BJ (cell line): Measurements from ENCODE around the gene FGF11. TPM values are rescaled to one million over a fixed set of nuclear protein-coding genes. Genes with fewer than 3 reads are reported as not detected.
A peak's percentile ranks its signal among the peaks of the same experiment; 100 is the strongest.

ENCODE experiments used
- CTCF ChIA-PET: fragments of 350-600 bp; formaldehyde crosslinking; extraction: SDS; loops from one replicate; lab custom pipeline; 2021; ENCODE audit warnings: antibody characterized with exemption, inconsistent platforms; lab: Yijun Ruan, JAX
- POLR2A ChIA-PET: fragments of 300-600 bp; sonication (Branson Sonifier 250); formaldehyde crosslinking; extraction: SDS; loops from one replicate; lab custom pipeline; 2021; ENCODE audit warnings: antibody characterized with exemption; lab: Charles Lee
- DNase-seq: peaks from one replicate; pipeline ENCODE4 v3.0.0-alpha.2; 2011; ENCODE audit warnings: low read depth
- H3K27me3 ChIP-seq: 2 replicates; pipeline ENCODE4 v1.6.0; 2011; ENCODE audit warnings: low read length; ENCODE audit not compliant: control insufficient read depth, insufficient read depth
- H3K36me3 ChIP-seq: 2 replicates; pipeline ENCODE4 v1.5.1; 2011; ENCODE audit warnings: low read length; ENCODE audit not compliant: control insufficient read depth, insufficient read depth
- H3K4me3 ChIP-seq: 2 replicates; pipeline ENCODE4 v1.5.1; 2011; ENCODE audit warnings: low read depth, mild to moderate bottlenecking, control low read depth, low read length
- polyA plus RNA-seq: library from polyadenylated mRNA; depleted of rRNA; stranded (reverse); fragments of >200 nt; gene quantifications from 2 replicates; pipeline ENCODE4 v1.2.3, GENCODE V29; 2011
- TF ChIP-seq, protein P1 (sequence below): IDR thresholded peaks from 2 replicates; pipeline ENCODE4 v1.5.1; 2011; ENCODE audit warnings: low read depth, mild to moderate bottlenecking, control low read depth, inconsistent platforms, low read length, moderate library complexity; ENCODE audit not compliant: insufficient read depth

FGF11 gene
- polyA plus RNA-seq, 1 experiment = 0.98 TPM

DNA sequence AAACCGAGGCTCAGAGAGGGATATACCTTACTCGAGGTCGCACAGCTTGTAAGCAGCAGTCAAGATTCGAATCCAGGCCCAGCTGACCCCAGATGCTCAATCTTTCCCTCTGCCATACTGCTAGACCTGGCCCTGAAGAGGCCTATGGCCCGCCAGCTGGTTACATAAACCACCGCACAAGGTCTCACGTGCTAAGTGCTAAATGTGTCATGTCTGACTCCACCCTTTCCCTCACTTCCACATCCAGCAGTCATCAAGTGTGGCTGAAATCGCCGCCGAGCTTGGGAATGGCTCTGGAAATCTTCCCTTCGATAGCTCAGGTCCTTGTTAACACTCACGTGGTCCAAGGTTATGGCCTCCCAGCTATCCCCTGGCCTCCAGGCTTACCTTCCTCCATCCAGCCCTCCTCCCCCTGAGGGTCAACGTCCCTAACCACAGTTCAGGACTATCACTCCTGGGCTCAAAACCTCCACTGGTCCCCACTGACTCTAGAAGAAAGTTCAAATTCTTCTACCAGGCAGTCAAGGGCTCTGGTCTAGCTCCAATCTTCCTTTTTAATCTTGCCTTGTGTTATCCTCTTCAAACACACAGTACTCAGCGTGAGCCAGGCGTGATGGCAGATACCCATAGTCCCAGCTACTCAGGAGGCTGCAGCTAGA, 36.6 kb downstream of the FGF11 start:
- TF ChIP-seq, protein P1, sequence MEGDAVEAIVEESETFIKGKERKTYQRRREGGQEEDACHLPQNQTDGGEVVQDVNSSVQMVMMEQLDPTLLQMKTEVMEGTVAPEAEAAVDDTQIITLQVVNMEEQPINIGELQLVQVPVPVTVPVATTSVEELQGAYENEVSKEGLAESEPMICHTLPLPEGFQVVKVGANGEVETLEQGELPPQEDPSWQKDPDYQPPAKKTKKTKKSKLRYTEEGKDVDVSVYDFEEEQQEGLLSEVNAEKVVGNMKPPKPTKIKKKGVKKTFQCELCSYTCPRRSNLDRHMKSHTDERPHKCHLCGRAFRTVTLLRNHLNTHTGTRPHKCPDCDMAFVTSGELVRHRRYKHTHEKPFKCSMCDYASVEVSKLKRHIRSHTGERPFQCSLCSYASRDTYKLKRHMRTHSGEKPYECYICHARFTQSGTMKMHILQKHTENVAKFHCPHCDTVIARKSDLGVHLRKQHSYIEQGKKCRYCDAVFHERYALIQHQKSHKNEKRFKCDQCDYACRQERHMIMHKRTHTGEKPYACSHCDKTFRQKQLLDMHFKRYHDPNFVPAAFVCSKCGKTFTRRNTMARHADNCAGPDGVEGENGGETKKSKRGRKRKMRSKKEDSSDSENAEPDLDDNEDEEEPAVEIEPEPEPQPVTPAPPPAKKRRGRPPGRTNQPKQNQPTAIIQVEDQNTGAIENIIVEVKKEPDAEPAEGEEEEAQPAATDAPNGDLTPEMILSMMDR = no peak

DNA sequence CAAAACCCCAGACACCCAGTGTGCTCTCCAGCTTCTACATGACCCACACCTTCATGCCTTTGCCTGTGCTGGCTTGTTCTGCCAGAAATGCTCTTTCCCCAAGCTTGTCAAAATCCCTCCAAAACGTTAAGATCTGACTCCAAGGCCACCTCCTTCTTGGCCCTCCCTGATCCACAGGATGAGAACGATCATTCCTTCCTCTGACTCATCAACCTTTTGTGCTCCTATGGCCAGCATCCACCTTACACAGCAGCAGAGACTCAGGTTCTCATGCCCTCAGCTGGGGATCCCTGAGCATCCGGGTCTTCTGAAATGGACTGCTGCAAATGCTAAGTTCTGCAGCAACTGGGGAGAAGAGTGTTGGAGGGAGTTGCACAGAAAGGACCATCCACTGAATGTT, 37.2 kb downstream of the FGF11 start:
- ChIA-PET POLR2A (interaction anchor here (0.6 kb wide), 1 partner anchor 38 kb away, joined by 8 read pairs; no protein-coding TSS in a partner anchor), CTCF (interaction anchor here (0.7 to 2.1 kb wide), 5 partner anchors 31 to 84 kb away, joined by 3 to 7 read pairs (median 3); no protein-coding TSS in a partner anchor)
- H3K27me3 ChIP-seq = no peaks in the 10 kb centered on the region
- 0 out of 2 replicates have a peak, but pooled peaks cover 2% of the 10 kb centered on the region for H3K36me3 ChIP-seq
- TF ChIP-seq, protein P1 = no peak
- no peak overlapping the region for H3K4me3 ChIP-seq
- no peak for DNase-seq

More for the DNA sequence above, 36.6 kb downstream of the FGF11 start:
- no peaks in the 10 kb centered on the region for H3K27me3 ChIP-seq
- H3K4me3 ChIP-seq = no peak overlapping the region
- H3K36me3 ChIP-seq = 0 out of 2 replicates have a peak, but pooled peaks cover 2% of the 10 kb centered on the region
- no peak for DNase-seq
- CTCF ChIA-PET = interaction anchor here (0.8 to 2.1 kb wide), 4 partner anchors 30 to 85 kb away, joined by 3 to 7 read pairs (median 3); no protein-coding TSS in a partner anchor
- POLR2A ChIA-PET = interaction anchor here (0.6 kb wide), 1 partner anchor 39 kb away, joined by 8 read pairs; no protein-coding TSS in a partner anchor

DNA sequence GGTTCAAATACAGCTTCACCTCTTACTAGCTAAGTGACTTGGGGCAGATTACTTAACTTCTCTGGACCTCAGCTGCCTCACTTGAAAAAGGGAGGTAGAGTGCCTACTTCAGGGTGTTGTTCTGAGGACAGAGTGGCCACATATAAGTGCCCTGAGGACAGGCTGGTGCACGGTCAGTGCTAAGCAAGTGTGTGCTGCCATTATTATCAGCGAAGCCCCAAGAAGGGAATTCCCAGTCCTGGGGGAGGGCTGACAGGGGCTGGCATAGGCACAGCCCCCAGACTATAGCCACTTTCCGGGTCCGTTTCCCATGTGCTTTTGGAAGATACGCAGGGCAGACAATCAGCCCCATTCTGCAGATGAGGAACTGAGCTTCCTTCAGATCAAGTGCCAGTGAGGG, 37.6 kb downstream of the FGF11 start:
- CTCF ChIA-PET = interaction anchor here (0.7 to 2.1 kb wide), 4 partner anchors 32 to 41 kb away, joined by 3 to 7 read pairs (median 3); no protein-coding TSS in a partner anchor

DNA sequence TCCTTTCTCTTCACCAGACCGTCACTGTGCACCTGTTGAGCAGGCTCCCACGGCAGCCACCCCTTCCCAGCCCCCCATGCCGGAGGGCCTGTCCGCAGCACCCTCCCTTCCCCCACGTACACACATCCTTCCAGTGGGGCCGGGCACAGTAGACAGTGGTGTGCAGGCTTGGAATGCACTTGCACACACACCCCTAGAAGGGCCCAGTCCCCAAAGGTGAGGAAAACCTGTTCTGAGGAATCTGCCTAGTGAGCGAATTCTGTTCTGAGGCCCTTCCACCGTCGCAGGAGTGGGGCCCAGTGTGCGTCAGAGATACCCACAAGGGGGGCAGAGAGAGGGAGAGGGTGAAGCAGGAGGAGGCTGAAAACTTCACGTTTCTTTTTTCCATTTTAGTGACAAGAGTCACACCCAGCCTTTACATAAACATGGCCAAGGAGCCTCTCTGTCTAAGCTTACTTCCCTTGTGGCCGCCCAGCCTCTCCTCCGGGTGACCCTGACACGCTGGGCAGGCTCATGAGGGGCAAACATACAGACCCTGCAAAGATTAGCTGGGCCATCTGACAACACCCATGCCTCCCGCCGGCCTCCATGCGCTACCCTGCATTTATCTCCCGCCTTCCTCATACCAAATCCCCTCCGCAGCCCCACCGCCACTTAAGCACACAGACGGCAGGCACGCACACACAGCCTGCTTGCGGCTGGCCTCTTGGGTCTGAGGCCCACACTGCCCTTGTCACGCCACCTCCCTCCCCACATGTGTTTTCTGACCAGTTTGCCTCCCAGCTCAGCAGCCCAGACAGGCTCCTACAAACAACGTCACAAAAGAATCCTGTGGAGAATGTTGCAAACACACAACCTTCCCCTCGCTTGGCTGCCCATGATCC, 38.3 kb downstream of the FGF11 start:
- ChIA-PET POLR2A (interaction anchor here (0.6 kb wide), 2 partner anchors 121 to 454 kb away, joined by 3 to 20 read pairs; partner anchors contain the start of genes CNTROB and TRAPPC1), CTCF (interaction anchor here (1.1 to 2.1 kb wide), 4 partner anchors 32 to 41 kb away, joined by 3 to 7 read pairs (median 4); no protein-coding TSS in a partner anchor)
- TF ChIP-seq, protein P1 = no peak
- Histone ChIP-seq H3K27me3 (no peaks in the 10 kb centered on the region), H3K4me3 (peak overlapping the region; percentile 85), H3K36me3 (0 out of 2 replicates have a peak, but pooled peaks cover 2% of the 10 kb centered on the region)
- peak; percentile 87 for DNase-seq

More for the DNA sequence above, 37.6 kb downstream of the FGF11 start:
- TF ChIP-seq, protein P1 = no peak
- POLR2A ChIA-PET = interaction anchor here (0.6 kb wide), 1 partner anchor 455 kb away, joined by 3 read pairs; the partner anchor contains the start of genes CNTROB and TRAPPC1
- Histone ChIP-seq H3K4me3 (peak overlapping the region; percentile 85), H3K27me3 (no peaks in the 10 kb centered on the region), H3K36me3 (0 out of 2 replicates have a peak, but pooled peaks cover 2% of the 10 kb centered on the region)
- DNase-seq = no peak
